Subcutaneous adipose tissue (tissue), 4 donors: ENCODE data around the gene ANAPC16. TPM values are rescaled to one million over a fixed set of nuclear protein-coding genes. Genes with fewer than 3 reads are reported as not detected.

Source experiments
- total RNA-seq, 4 donors: library from RNA; depleted of rRNA; stranded (reverse); fragments of >200 nt; gene quantifications; one replicate each; pipeline ENCODE4 v1.1.0, GENCODE V29; 2016
- TF ChIP-seq, protein P1 (sequence below): fragments of 450-650 bp; IDR thresholded peaks from one replicate; pipeline ENCODE4 v1.5.1; 2016; ENCODE audit warnings: low read depth, mild to moderate bottlenecking, control low read depth, antibody characterized with exemption, moderate library complexity

The ANAPC16 gene
- total RNA-seq, 4 donors from 2014 or later = 80.4 to 130 (median 110) TPM

DNA sequence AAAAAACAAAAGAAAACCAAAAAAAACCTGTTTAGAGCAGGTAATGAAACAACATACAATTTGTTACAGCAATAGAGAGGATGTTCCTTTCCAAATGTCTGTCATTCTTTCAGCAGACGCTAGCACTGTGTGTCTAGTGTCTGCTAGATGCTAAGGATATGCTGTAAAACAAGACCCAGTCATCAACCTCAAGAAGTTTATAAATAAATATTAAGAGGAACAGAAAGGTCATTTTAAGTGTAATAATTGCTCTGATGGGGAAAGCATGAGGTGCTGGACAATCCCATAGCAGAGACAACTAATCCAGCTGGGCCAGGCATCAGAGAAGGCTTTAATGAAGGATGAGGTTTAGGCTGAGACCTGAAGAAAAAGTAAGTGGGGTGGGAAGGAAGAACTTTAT lies 23.6 kb downstream of the ANAPC16 start:
- TF ChIP-seq, protein P1, sequence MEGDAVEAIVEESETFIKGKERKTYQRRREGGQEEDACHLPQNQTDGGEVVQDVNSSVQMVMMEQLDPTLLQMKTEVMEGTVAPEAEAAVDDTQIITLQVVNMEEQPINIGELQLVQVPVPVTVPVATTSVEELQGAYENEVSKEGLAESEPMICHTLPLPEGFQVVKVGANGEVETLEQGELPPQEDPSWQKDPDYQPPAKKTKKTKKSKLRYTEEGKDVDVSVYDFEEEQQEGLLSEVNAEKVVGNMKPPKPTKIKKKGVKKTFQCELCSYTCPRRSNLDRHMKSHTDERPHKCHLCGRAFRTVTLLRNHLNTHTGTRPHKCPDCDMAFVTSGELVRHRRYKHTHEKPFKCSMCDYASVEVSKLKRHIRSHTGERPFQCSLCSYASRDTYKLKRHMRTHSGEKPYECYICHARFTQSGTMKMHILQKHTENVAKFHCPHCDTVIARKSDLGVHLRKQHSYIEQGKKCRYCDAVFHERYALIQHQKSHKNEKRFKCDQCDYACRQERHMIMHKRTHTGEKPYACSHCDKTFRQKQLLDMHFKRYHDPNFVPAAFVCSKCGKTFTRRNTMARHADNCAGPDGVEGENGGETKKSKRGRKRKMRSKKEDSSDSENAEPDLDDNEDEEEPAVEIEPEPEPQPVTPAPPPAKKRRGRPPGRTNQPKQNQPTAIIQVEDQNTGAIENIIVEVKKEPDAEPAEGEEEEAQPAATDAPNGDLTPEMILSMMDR = no peak

DNA sequence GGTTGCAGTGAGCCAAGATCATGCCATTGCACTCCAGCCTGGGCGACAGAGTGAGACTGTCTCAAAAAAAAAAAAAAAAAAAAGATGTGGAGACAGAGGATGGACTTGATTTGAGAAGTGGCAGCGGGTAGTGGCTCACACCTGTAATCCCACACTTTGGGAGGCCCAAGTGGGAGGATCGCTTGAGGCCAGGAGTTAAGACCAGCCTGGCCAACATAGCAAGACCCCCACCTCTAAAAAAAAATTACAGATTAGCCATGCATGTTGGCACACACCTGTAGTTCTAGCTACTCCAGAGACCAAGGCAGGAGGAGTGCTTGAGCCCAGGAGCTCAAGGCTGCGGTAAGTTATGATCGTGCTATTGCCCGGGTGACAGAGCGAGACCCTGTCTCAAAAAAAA lies 24.6 kb downstream of the ANAPC16 start:
- TF ChIP-seq, protein P1 = no peak

DNA sequence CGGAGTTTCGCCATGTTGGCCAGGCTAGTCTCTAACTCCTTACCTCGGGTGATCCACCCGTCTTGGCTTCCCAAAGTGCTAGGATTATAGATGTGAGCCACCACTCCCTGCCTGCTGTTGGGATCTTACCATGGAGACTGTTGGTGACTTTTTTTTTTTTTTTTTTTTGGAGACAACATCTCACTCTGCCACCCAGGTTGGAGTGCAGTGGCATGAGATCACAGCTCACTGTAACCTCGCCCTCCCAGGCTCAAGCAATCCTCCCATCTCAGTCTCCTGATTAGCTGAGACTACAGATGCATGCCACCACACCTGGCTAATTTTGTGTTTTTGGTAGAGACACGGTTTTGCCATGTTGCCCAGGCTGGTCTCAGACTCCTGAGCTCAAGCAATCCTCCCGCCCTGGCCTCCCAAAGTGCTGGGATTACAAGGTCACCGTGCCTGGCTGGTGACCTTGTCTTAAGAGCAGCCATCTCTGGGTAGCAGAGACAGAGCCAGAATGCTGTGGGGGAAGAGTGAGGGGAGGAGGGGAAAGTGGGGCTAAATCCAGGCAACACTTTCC lies 26.0 kb downstream of the ANAPC16 start:
- TF ChIP-seq, protein P1 = no peak

GRCh38 chr10:72242675-72243074 lies 26.9 kb downstream of the ANAPC16 start:
- TF ChIP-seq, protein P1 = no peak

- TF ChIP-seq, protein P1 = no peak
Measured at GRCh38 chr10:72243822-72244437, 28.1 kb downstream of the ANAPC16 start.

GRCh38 chr10:72244573-72245038 lies 28.8 kb downstream of the ANAPC16 start:
- TF ChIP-seq, protein P1 = no peak

DNA sequence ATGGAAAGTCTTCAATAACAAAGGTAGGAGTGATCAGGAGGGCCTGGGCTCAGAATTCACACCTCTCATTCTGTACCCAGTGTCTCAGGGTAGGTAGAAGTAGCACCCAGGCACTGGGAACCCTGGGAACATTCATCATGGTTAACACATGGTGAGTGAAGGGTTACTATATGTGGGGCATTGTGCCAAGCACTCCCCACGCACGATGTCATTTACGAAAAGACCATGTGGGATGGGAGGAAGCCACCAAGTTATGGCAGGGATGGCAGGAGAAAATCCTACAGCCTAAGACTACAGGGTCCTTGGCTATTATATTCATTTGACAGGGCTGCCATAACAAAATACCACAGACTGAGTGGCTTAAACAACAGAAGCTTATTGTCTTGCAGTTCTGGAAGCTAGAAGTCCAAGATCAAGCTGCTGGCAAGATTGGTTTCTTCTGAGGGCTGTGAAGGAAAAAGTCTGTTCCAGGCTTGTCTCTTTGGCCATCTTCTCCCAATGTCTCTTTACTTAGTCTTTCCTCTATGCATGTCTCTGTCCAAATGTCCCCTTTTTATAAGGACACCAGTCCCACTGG lies 30.2 kb downstream of the ANAPC16 start:
- TF ChIP-seq, protein P1 = no peak
